HG03108 (cell line): ENCODE measurements around the gene ADIRF.
"Not testable (repeated sequence)": the region's sequence is repeated elsewhere in the genome, so short reads cannot be mapped to it uniquely, and the experiment has no call there.

ENCODE experiments used
- ATAC-seq: cut with Tn5 transposase; IDR thresholded peaks from one replicate; pipeline ENCODE4 v1.9.1; 2021; ENCODE audit warnings: moderate library complexity; ENCODE audit not compliant: unreplicated experiment

ADIRF gene

DNA sequence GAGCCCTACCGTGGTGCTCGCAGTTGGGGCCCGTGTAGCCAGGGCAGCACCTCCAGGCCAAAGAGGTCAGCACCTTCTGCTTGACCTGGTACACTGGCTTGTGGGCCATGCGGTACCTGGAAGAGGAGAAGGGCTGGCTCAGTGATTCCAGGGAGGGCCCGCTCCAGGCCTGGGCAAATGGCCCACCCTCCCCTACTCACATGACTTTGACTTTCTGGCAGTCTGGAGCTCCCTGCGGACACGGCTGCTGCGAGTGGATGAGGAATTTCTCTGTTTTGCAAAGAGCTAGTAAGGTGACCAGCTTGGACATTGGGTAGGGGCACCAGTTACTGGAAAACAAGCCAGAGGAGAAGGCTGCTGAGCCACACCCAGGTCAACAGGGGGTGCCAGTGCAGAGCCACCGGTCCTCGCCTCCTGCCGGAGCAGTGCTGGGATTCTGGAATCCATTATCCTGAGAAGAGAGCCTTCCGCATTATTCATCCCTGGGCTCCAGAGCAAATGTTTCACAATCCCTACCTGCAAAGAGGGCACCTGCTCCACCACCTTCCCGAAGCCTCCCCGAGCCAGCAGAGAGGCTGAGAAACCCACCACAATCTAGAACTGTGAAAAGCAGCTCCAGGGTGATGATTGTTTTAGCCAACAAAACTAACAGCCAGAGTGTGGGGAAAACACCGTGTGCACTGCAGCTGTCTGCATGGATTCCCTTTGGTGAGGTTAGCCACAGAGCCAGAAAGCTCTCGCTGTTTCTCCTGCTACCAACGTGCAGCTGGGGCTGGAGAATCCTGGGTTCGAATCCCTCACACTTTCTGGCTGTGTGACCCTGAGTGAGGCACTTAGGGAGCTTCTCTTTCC is 22.7 kb upstream of the ADIRF start:
- ATAC-seq = no peak

GRCh38 chr10:86946213-86947155 is 21.8 kb upstream of the ADIRF start:
- no peak for ATAC-seq

DNA sequence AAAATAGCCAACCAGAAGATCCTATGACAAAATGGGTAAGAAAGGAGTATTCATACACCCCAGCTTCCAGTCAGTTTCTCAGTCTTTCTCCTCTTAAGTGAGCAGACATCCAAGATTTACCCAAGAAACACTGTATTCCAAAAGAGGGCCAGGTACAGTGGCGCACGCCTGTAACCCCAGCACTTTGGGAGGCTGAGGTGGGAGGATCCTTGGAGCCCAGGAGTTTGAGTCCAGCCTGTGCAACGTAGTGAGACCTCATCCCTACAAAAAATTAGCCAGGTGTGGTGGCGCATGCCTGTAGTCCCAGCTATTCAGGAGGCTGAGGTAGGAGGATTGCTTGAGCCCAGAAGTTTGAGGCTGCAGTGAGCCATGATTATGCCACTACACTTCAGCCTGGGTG is 20.5 kb upstream of the ADIRF start:
- ATAC-seq = not testable (repeated sequence)

- no peak for ATAC-seq
These were observed 17.9 kb upstream of the ADIRF start for GRCh38 chr10:86950349-86950748.

- no peak for ATAC-seq
These were observed 17.0 kb upstream of the ADIRF start for GRCh38 chr10:86951184-86951761.

DNA sequence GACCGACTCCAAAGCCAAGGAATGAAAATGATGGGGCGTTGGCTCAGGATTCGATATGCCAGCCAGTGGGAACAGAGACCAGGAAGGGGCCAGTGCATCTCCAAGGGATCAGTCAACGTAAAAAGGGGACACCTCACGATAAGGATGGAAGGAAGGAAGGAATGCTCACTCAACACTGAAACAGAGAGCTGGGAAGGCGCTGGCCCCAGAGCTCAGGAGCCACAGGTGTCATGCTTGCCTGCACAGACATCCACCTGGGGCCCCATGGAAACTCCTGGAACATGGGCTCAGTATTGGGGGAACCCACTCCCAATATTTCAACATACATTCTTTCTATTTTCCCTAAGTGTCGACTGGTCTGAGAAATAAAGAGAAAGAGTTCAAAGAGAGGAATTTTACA is 16.2 kb upstream of the ADIRF start:
- ATAC-seq = no peak

GRCh38 chr10:86952697-86953096 is 15.6 kb upstream of the ADIRF start:
- not testable (repeated sequence) for ATAC-seq

DNA sequence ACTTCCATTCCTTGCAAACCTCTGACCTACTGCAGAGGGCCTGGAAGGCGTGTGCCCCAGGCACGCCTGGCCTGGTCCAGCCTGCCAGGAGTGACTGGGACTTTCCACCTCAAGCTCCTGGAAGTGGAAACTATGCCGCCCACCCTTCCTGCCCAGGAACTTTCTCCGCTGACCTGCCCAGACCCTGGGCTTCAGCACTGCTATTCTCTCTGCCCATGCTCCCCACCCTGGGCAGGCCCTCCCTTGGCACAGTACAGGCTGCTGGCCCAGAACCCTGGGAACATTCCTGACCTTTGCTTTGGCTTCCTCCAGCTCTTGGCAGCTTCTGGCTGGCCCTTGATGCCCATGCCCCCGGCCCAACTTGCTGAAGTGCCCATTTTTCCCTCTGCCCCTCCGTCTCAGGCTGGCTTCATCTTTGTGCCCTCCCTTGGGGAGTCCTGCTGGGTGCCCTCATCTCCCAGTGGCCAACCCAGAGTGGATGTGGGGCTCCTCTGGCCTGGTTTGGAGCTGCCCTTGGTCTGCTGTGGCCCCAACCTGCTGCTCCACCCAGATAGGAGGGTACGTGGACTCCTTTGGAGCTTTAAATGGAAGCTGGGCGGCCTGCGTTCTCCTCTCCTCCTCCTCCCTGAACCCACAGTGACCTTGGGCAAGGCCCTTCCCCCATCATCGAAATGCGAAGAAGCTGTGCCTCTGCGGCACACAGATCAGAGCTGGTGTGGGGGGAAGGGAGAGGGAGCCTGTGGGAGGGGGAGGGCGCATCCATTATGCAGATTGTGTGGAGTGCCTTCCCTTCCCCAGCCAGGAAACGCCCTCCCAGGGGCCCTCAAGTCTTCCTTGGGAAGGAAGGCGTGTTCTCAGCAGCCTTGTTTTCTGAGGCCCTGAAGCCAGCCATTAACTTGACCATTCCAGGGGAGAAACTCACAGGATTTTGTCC is 14.3 kb upstream of the ADIRF start:
- no peak for ATAC-seq

GRCh38 chr10:86954681-86955500 is 13.4 kb upstream of the ADIRF start:
- no peak for ATAC-seq

- no peak for ATAC-seq
These were observed 12.6 kb upstream of the ADIRF start for GRCh38 chr10:86955501-86956194.

DNA sequence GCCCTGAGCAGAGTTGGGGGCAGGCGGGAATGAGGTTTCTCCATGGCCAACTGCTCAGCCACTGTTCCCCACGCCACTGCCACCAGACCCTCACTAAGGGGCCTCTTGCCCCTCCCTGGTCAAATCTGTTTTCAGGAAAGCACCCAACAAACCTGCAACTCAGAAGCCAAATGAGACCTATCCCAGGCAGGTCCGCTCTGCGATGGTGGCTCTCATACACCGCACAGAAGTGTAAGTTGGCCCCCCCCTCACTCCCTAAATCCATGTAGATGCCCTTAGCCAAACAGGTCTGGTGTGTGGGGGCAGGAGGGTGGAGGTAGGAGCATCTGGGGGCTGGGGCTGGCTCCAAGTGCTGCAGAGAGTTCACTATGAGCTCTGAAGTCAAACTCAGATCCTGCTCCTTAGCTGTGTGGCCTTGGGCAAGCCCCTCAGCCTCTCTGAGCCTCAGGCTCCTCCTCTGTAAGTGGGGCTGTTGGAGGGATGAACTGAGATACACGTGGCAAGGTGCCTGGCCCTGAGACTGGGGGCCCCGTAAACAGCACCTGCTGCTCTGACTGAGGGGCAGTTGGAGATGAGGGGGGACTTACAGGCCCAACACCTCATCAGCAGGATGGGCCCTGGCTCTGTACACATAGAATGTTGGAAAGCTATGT is 12.0 kb upstream of the ADIRF start:
- no peak for ATAC-seq

DNA sequence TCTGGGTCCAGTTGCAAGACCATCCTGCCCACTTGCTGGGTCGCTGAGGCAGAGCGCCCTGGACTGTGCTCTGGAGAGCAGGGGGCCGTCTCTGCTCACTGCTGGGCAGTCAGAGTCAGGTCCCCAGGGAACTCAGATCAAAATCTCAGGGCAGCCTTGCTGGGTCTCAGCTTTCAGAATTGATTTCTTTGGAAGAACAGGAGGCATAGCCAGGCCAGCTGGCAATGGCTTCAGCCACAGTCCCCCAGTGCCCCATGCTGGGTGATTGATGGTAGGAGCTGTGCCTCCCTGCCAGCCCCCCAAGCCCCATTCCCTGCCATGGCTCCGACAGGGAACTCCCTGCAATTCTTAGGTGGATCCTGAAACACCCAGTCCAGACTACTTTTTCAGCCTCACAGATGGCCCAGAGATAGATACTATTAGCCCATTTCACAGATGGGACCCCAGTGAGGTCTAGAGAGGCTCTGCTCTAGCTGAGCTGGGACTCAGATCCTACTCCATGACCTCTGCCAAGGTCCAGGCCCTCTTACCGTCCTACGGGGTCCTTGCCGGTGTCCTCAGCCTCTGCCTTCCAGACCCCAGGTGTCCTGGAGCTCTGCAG is 11.3 kb upstream of the ADIRF start:
- no peak for ATAC-seq

GRCh38 chr10:86957471-86958115 is 10.7 kb upstream of the ADIRF start, which contains the start of gene MMRN2:
TSS of gene MMRN2 (minus strand) at chr10:86957615. CDS start at chr10:86957541, 74 bp downstream.
- ATAC-seq = no peak

DNA sequence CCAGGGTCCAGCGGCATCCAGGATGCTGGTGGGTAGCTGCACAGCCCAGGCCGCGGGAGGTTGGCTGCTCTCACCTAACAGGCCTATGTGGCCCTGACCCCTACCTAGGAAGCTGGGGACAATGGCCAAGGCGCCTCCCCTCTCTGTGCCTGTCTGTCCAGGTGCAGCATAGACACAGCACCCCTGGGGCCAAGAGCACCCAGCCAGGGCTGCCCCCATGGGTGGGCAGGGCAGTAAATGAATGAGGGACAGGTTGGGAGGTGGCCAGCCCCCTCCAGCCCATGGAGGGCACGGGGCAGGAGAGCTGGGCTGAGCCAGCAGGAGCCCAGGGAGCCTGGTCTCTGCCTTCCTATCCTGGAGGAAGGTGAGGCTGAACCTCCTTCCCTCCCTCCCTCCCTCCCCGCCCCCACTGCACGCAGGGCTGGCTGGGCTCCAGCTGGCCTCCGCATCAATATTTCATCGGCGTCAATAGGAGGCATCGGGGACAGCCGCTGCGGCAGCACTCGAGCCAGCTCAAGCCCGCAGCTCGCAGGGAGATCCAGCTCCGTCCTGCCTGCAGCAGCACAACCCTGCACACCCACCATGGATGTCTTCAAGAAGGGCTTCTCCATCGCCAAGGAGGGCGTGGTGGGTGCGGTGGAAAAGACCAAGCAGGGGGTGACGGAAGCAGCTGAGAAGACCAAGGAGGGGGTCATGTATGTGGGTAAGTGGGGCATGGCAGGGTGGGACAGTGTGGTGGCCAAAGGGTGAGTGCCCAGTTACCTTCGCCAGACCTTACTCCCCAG is 10.0 kb upstream of the ADIRF start, which contains the start of gene SNCG:
Gene SNCG, plus strand, starts transcription at position 484 of the 785 bp plus-strand sequence. Its CDS starts 99 bp downstream, at position 583.
- ATAC-seq = no peak

- no peak for ATAC-seq
These were observed 9.2 kb upstream of the ADIRF start for GRCh38 chr10:86958901-86959736.

- ATAC-seq = no peak
These were observed 8.6 kb upstream of the ADIRF start for GRCh38 chr10:86959737-86960002.
